IMR-90 (cell line): ENCODE data around the gene NKPD1. TPM values are rescaled to one million over a fixed set of nuclear protein-coding genes. Genes with fewer than 3 reads are reported as not detected.

Source experiments
- ATAC-seq: fragments of 200-7000 bp; cut with Tn5 transposase; 2 replicates; pipeline ENCODE4 v1.9.1; 2020; ENCODE audit warnings: low read depth, mild to moderate bottlenecking, moderate library complexity
- BruUV-seq: library from RNA; stranded (reverse); fragments of 400-500 nt; replicated peaks from 2 replicates; lab custom pipeline; 2021; lab: Mats Ljungman, UMichigan
- CTCF ChIA-PET: fragments of 300-600 bp; formaldehyde crosslinking; extraction: SDS; loops from one replicate; lab custom pipeline; 2021; ENCODE audit warnings: antibody characterized with exemption; lab: Yijun Ruan, JAX
- POLR2A ChIA-PET: fragments of 300-600 bp; sonication (Branson Sonifier 250); formaldehyde crosslinking; loops from one replicate; lab custom pipeline; 2022; ENCODE audit warnings: antibody characterized with exemption; ENCODE audit not compliant: unreplicated experiment; lab: Charles Lee
- DNase-seq: peaks from one replicate; pipeline ENCODE4 v3.0.0; 2013
- H2AFZ ChIP-seq: replicated peaks from 2 replicates; pipeline ENCODE3; 2013; ENCODE audit warnings: low read length, mild to moderate bottlenecking; ENCODE audit not compliant: poor library complexity
- H2AK5ac ChIP-seq: 2 replicates; pipeline ENCODE4 v1.6.1; 2013; ENCODE audit warnings: low read depth, low read length, inconsistent platforms
- H2AK9ac ChIP-seq: replicated peaks from 2 replicates; pipeline ENCODE3; 2013; ENCODE audit warnings: mild to moderate bottlenecking, low read depth, low read length, moderate library complexity; ENCODE audit not compliant: poor library complexity
- H2BK120ac ChIP-seq: 2 replicates; pipeline ENCODE4 v1.6.1; 2013; ENCODE audit warnings: low read depth, low read length, inconsistent platforms
- H2BK15ac ChIP-seq: 3 replicates; pipeline ENCODE4 v1.6.1; 2013; ENCODE audit warnings: low read depth, low read length, inconsistent platforms
- H2BK20ac ChIP-seq: 2 replicates; pipeline ENCODE4 v1.6.1; 2013; ENCODE audit warnings: low read depth, mild to moderate bottlenecking, inconsistent platforms, low read length, moderate library complexity
- H2BK5ac ChIP-seq: 2 replicates; pipeline ENCODE4 v1.6.1; 2013; ENCODE audit warnings: mild to moderate bottlenecking, low read depth, low read length, inconsistent platforms; ENCODE audit not compliant: poor library complexity, severe bottlenecking
- H3K14ac ChIP-seq: replicated peaks from 2 replicates; pipeline ENCODE4 v1.6.1; 2013; ENCODE audit warnings: low read depth, low read length, inconsistent platforms
- H3K18ac ChIP-seq: 2 replicates; pipeline ENCODE4 v1.6.1; 2013; ENCODE audit warnings: low read depth, low read length, control low read depth
- H3K23ac ChIP-seq: 2 replicates; pipeline ENCODE4 v1.6.1; 2013; ENCODE audit warnings: low read depth, low read length, inconsistent platforms
- H3K27ac ChIP-seq: 2 replicates; pipeline ENCODE4 v1.5.1; 2013; ENCODE audit warnings: mild to moderate bottlenecking, control low read depth, low read length; ENCODE audit not compliant: insufficient read depth
- H3K27me3 ChIP-seq: 2 replicates; pipeline ENCODE4 v1.6.1; 2013; ENCODE audit warnings: low read length; ENCODE audit not compliant: control insufficient read depth, insufficient read depth
- H3K36me3 ChIP-seq: 2 replicates; pipeline ENCODE4 v1.6.1; 2013; ENCODE audit warnings: low read length, mixed read lengths; ENCODE audit not compliant: control insufficient read depth, insufficient read depth
- H3K4ac ChIP-seq: 2 replicates; pipeline ENCODE4 v1.6.1; 2013; ENCODE audit warnings: low read depth, low read length, inconsistent platforms
- H3K4me1 ChIP-seq: 2 replicates; pipeline ENCODE4 v1.6.1; 2013; ENCODE audit warnings: low read length, mixed read lengths; ENCODE audit not compliant: control insufficient read depth, insufficient read depth
- H3K4me2 ChIP-seq: 2 replicates; pipeline ENCODE4 v1.6.1; 2013; ENCODE audit warnings: low read depth, mild to moderate bottlenecking, control low read depth, low read length, moderate library complexity
- H3K4me3 ChIP-seq: 2 replicates; pipeline ENCODE4 v1.5.1; 2013; ENCODE audit warnings: low read depth, mild to moderate bottlenecking, control low read depth, low read length, moderate library complexity; ENCODE audit not compliant: insufficient read depth
- H3K56ac ChIP-seq: 2 replicates; pipeline ENCODE4 v1.6.1; 2013; ENCODE audit warnings: low read length, inconsistent platforms; ENCODE audit not compliant: insufficient read depth; ENCODE audit errors: extremely low read depth
- H3K79me1 ChIP-seq, 2 experiments: 2 replicates each; pipeline ENCODE4 v1.6.1; 2013; ENCODE audit warnings: low read length in 2 of 2, inconsistent platforms in 1 of 2, low read depth in 1 of 2
- H3K9ac ChIP-seq: 2 replicates; pipeline ENCODE4 v1.6.1; 2013; ENCODE audit warnings: low read depth, low read length, control low read depth
- H3K9me1 ChIP-seq: 2 replicates; pipeline ENCODE4 v1.6.1; 2013; ENCODE audit warnings: low read length, inconsistent platforms; ENCODE audit not compliant: insufficient read depth
- H3K9me3 ChIP-seq: 2 replicates; pipeline ENCODE4 v1.6.1; 2013; ENCODE audit warnings: low read length; ENCODE audit not compliant: control insufficient read depth, insufficient read depth
- H4K20me1 ChIP-seq: 2 replicates; pipeline ENCODE4 v1.6.1; 2013; ENCODE audit warnings: low read length, inconsistent platforms; ENCODE audit not compliant: insufficient read depth
- H4K5ac ChIP-seq: 2 replicates; pipeline ENCODE4 v1.6.1; 2013; ENCODE audit warnings: mild to moderate bottlenecking, low read depth, low read length, control low read depth
- H4K8ac ChIP-seq, 2 experiments: 2 replicates each; pipeline ENCODE4 v1.6.1; 2013; ENCODE audit warnings: low read depth in 2 of 2, low read length in 2 of 2, control low read depth in 1 of 2, inconsistent platforms in 1 of 2
- H4K91ac ChIP-seq: 2 replicates; pipeline ENCODE4 v1.6.1; 2013; ENCODE audit warnings: low read depth, low read length, inconsistent platforms; ENCODE audit not compliant: insufficient read depth
- BHLHE40 ChIP-seq: fragments of 150-350 bp; IDR thresholded peaks from 2 replicates; pipeline ENCODE4 v1.6.1; 2016; ENCODE audit warnings: mild to moderate bottlenecking, low read depth, low read length
- CEBPB ChIP-seq: IDR thresholded peaks from 2 replicates; pipeline ENCODE4 v1.6.1; 2012; ENCODE audit warnings: low read depth, low read length, improper control_type of control experiment
- CHD1 ChIP-seq: IDR thresholded peaks from 2 replicates; pipeline ENCODE4 v1.6.1; 2012; ENCODE audit warnings: low read depth, low read length, improper control_type of control experiment
- FOS ChIP-seq: fragments of 150-350 bp; IDR thresholded peaks from 2 replicates; pipeline ENCODE4 v1.6.1; 2016; ENCODE audit warnings: low read depth, low read length
- MAFK ChIP-seq: IDR thresholded peaks from 2 replicates; pipeline ENCODE4 v1.6.1; 2012; ENCODE audit warnings: low read depth, low read length, improper control_type of control experiment
- MAZ ChIP-seq: IDR thresholded peaks from 2 replicates; pipeline ENCODE4 v1.6.1; 2012; ENCODE audit warnings: low read depth, mild to moderate bottlenecking, low read length, improper control_type of control experiment, moderate library complexity, borderline replicate concordance
- MXI1 ChIP-seq: IDR thresholded peaks from 2 replicates; pipeline ENCODE4 v1.6.1; 2012; ENCODE audit warnings: low read depth, mild to moderate bottlenecking, low read length, moderate library complexity, borderline replicate concordance
- NFE2L2 ChIP-seq: fragments of 150-350 bp; IDR thresholded peaks from 2 replicates; pipeline ENCODE4 v1.6.1; 2016; ENCODE audit warnings: low read depth, mild to moderate bottlenecking, low read length
- POLR2A ChIP-seq: IDR thresholded peaks from 2 replicates; pipeline ENCODE4 v1.6.1; 2012; ENCODE audit warnings: mild to moderate bottlenecking, low read depth, low read length
- RAD21 ChIP-seq: IDR thresholded peaks from 2 replicates; pipeline ENCODE4 v1.6.1; 2012; ENCODE audit warnings: low read length, improper control_type of control experiment
- RCOR1 ChIP-seq: IDR thresholded peaks from 2 replicates; pipeline ENCODE4 v1.6.1; 2012; ENCODE audit warnings: mild to moderate bottlenecking, low read length, improper control_type of control experiment; ENCODE audit not compliant: insufficient replicate concordance
- RFX5 ChIP-seq: IDR thresholded peaks from 2 replicates; pipeline ENCODE4 v1.8.0; 2012; ENCODE audit warnings: low read depth, mild to moderate bottlenecking, low read length, moderate library complexity
- SMC3 ChIP-seq: fragments of 150-350 bp; IDR thresholded peaks from 2 replicates; pipeline ENCODE4 v1.6.1; 2016; ENCODE audit warnings: low read depth, mild to moderate bottlenecking, antibody characterized with exemption, low read length, moderate library complexity
- WGBS, 2 experiments: methylation state at CpG; one replicate each; pipeline versions ENCODE4 v1.1.5 to v1.1.7; 2013; ENCODE audit warnings: missing lambda C conversion rate in 2 of 2; ENCODE audit not compliant: insufficient read length in 1 of 2; ENCODE audit errors: extremely low coverage in 2 of 2; 5-methylcytosine and 5-hydroxymethylcytosine counted together
- dilution Hi-C: fragments of 300-500 bp; cut with HindIII; formaldehyde crosslinking; loops from one replicate; pipeline ENCODE4 v1.14.3; 2018; ENCODE audit warnings: low sequenced_read_pairs; ENCODE audit not compliant: unreplicated experiment
- in situ Hi-C: fragments of 300-500 bp; cut with MboI; formaldehyde crosslinking; loops from 3 replicates; pipeline ENCODE4 v1.14.3; 2019; ENCODE audit warnings: low sequenced_read_pairs, inconsistent platforms, mixed read lengths
- intact Hi-C: fragments of 100-400 bp; cut with micrococcal nuclease; formaldehyde crosslinking; loops from 2 replicates; pipeline ENCODE4 v1.10.0; 2022
- polyA plus RNA-seq, 3 experiments: library from polyadenylated mRNA; depleted of rRNA; stranded (reverse); fragments of >200 nt; gene quantifications; 2 replicates each; pipeline ENCODE4 v1.2.3, GENCODE V29; 2012; ENCODE audit warnings: low replicate concordance in 1 of 3
- total RNA-seq: library from RNA; depleted of rRNA; stranded (reverse); fragments of >200 nt; gene quantifications from 2 replicates; pipeline ENCODE4 v1.2.3, GENCODE V29; 2012
- TF ChIP-seq, protein P1 (sequence below): conservative IDR thresholded peaks from 2 replicates; pipeline ENCODE4 v1.5.1; 2012; ENCODE audit warnings: mild to moderate bottlenecking, low read depth, low read length, improper control_type of control experiment
- TF ChIP-seq, protein P2 (sequence below): fragments of 150-350 bp; IDR thresholded peaks from 2 replicates; pipeline ENCODE4 v1.6.1; 2017; ENCODE audit warnings: mild to moderate bottlenecking, antibody characterized with exemption, low read length, low read depth
- TF ChIP-seq, protein P3 (sequence below): fragments of 150-350 bp; IDR thresholded peaks from 2 replicates; pipeline ENCODE4 v1.6.1; 2016; ENCODE audit warnings: low read depth, mild to moderate bottlenecking, low read length, moderate library complexity, borderline replicate concordance

The NKPD1 gene
- total and polyA plus RNA-seq, 2 of the 4 experiments (the other 2 are of a cell fraction) = under 0.01 to 0.09 TPM

DNA sequence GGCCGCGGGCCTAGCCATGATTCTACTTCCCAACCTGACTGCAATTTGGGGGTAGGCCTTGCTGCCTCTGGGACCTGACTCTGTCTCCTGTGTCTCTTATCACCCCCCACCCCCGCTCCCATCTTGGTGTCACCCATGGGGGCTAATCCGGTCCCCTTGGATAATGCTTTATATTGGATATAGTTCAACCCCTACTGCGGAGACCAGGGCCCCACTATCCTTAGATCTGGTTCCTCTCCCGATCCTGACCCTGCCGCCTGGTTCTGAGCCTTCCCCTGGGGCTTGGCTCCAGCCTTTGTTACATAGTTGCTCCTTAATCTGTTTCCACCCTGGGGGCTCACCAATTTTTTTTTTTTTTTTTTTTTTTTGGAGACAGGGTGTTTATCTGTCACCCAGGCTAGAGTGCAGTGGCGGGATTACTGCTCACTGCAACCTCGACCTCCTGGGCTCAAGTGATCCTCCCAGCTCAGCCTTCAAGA lies 19.1 kb upstream of the NKPD1 start:
- no TSS peak for BruUV-seq
- no peak overlapping the region for H4K91ac ChIP-seq
- no peak overlapping the region for H4K5ac ChIP-seq
- peaks cover 11 to 45% of the 10 kb centered on the region in 2 experiments for H3K79me1 ChIP-seq
- H3K9ac ChIP-seq = peak overlapping the region; percentile 69
- peak overlapping the region; percentile 75 for H3K4me2 ChIP-seq
- H3K4me1 ChIP-seq = peaks cover 4% of the 10 kb centered on the region; the same call in 1 of the 2 replicates
- H3K9me1 ChIP-seq = 0 out of 2 replicates have a peak, but pooled peaks cover 12% of the 10 kb centered on the region
- H2BK15ac ChIP-seq = no peak overlapping the region
- peak overlapping the region; percentile 43; the same call in 1 of the 2 replicates for H2AK5ac ChIP-seq
- H2AK9ac ChIP-seq = peak overlapping the region; percentile 98
- dilution Hi-C loops = no loop called here
- no peak overlapping the region for H3K4ac ChIP-seq
- intact Hi-C loops = no loop called here
- ChIA-PET POLR2A (no interaction called here), CTCF (no interaction called here)
- in situ Hi-C loops = no loop called here
- no peak overlapping the region for H3K18ac ChIP-seq
- 0 out of 2 replicates have a peak overlapping the region, but pooled peaks have one; percentile 14 for H3K14ac ChIP-seq
- peaks cover 16% of the 10 kb centered on the region; the same call in 1 of the 2 replicates for H4K20me1 ChIP-seq
- WGBS, 2 experiments = 0% methylated on average over 2 of the region's 9 CpGs; no CpG with 5 or more reads in 1 of the 2 experiments
- H4K8ac ChIP-seq = peak overlapping the region; percentile 59 to 76; a peak in 2 of 4 replicates
- H3K27me3 ChIP-seq = no peaks in the 10 kb centered on the region
- no peak for TF ChIP-seq POLR2A
- no peak for TF ChIP-seq RFX5
- TF ChIP-seq MAFK = no peak
- no peak for TF ChIP-seq MXI1
- TF ChIP-seq, protein P1, sequence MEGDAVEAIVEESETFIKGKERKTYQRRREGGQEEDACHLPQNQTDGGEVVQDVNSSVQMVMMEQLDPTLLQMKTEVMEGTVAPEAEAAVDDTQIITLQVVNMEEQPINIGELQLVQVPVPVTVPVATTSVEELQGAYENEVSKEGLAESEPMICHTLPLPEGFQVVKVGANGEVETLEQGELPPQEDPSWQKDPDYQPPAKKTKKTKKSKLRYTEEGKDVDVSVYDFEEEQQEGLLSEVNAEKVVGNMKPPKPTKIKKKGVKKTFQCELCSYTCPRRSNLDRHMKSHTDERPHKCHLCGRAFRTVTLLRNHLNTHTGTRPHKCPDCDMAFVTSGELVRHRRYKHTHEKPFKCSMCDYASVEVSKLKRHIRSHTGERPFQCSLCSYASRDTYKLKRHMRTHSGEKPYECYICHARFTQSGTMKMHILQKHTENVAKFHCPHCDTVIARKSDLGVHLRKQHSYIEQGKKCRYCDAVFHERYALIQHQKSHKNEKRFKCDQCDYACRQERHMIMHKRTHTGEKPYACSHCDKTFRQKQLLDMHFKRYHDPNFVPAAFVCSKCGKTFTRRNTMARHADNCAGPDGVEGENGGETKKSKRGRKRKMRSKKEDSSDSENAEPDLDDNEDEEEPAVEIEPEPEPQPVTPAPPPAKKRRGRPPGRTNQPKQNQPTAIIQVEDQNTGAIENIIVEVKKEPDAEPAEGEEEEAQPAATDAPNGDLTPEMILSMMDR = no peak
- TF ChIP-seq BHLHE40 = no peak
- TF ChIP-seq NFE2L2 = no peak
- no peak for TF ChIP-seq SMC3
- TF ChIP-seq RCOR1 = no peak
- no peak for TF ChIP-seq FOS
- TF ChIP-seq RAD21 = no peak
- TF ChIP-seq MAZ = no peak
- TF ChIP-seq, protein P2, sequence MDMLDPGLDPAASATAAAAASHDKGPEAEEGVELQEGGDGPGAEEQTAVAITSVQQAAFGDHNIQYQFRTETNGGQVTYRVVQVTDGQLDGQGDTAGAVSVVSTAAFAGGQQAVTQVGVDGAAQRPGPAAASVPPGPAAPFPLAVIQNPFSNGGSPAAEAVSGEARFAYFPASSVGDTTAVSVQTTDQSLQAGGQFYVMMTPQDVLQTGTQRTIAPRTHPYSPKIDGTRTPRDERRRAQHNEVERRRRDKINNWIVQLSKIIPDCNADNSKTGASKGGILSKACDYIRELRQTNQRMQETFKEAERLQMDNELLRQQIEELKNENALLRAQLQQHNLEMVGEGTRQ = no peak
- TF ChIP-seq, protein P3, sequence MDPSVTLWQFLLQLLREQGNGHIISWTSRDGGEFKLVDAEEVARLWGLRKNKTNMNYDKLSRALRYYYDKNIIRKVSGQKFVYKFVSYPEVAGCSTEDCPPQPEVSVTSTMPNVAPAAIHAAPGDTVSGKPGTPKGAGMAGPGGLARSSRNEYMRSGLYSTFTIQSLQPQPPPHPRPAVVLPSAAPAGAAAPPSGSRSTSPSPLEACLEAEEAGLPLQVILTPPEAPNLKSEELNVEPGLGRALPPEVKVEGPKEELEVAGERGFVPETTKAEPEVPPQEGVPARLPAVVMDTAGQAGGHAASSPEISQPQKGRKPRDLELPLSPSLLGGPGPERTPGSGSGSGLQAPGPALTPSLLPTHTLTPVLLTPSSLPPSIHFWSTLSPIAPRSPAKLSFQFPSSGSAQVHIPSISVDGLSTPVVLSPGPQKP = no peak
- no peak for TF ChIP-seq CEBPB
- TF ChIP-seq CHD1 = no peak
- no peak overlapping the region for H2BK5ac ChIP-seq
- no peak for DNase-seq
- peak overlapping the region; percentile 79 for H3K4me3 ChIP-seq
- ATAC-seq = no peak
- peak overlapping the region; percentile 68; the same call in 1 of the 2 replicates for H3K23ac ChIP-seq
- peak overlapping the region; percentile 99 for H2AFZ ChIP-seq
- H2BK20ac ChIP-seq = no peak overlapping the region
- H2BK120ac ChIP-seq = no peak overlapping the region
- no peak overlapping the region for H3K56ac ChIP-seq
- peaks cover 4% of the 10 kb centered on the region; the same call in 1 of the 2 replicates for H3K36me3 ChIP-seq
- peak overlapping the region; percentile 69 for H3K27ac ChIP-seq
- H3K9me3 ChIP-seq = no peaks in the 10 kb centered on the region
